PC-9 (cell line): ENCODE results near the gene SPAG17. TPM values are rescaled to one million over a fixed set of nuclear protein-coding genes. Genes with fewer than 3 reads are reported as not detected.

Experiments used
- BruUV-seq: library from RNA; stranded (reverse); fragments of 400-500 nt; replicated peaks from 2 replicates; lab custom pipeline; 2021; lab: Mats Ljungman, UMichigan
- CTCF ChIA-PET: fragments of 300-600 bp; sonication (Branson Sonifier 250); formaldehyde crosslinking; loops from one replicate; lab custom pipeline; 2022; ENCODE audit warnings: antibody characterized with exemption; lab: Charles Lee
- POLR2A ChIA-PET: fragments of 300-600 bp; sonication (Branson Sonifier 250); formaldehyde crosslinking; loops from one replicate; lab custom pipeline; 2022; ENCODE audit warnings: antibody characterized with exemption; ENCODE audit not compliant: unreplicated experiment; lab: Charles Lee
- DNase-seq, 2 experiments: peaks; one replicate each; pipeline versions ENCODE4 v3.0.0 to v3.0.0-alpha.2; 2015 to 2022; ENCODE audit warnings: mixed read lengths in 1 of 2
- H2AFZ ChIP-seq: fragments of 200-600 bp; sonication (generic); 2 replicates; pipeline ENCODE4 v1.8.1; 2017; ENCODE audit warnings: antibody characterized with exemption
- H3F3A ChIP-seq: fragments of 200-600 bp; sonication (generic); 2 replicates; pipeline ENCODE4 v1.8.1; 2017; ENCODE audit warnings: antibody characterized with exemption, mild to moderate bottlenecking, low read depth; ENCODE audit not compliant: insufficient read depth
- H3K27ac ChIP-seq: fragments of 200-600 bp; sonication (generic); 2 replicates; pipeline ENCODE4 v1.6.1; 2016; ENCODE audit warnings: mixed run types
- H3K27me3 ChIP-seq: fragments of 200-600 bp; sonication (generic); 2 replicates; pipeline ENCODE4 v1.6.1; 2016; ENCODE audit warnings: low read depth, mixed run types; ENCODE audit not compliant: insufficient read depth
- H3K36me3 ChIP-seq: fragments of 200-600 bp; sonication (generic); 2 replicates; pipeline ENCODE4 v1.6.1; 2016; ENCODE audit warnings: low read depth, mixed run types
- H3K4me1 ChIP-seq: fragments of 200-600 bp; sonication (generic); replicated peaks from 2 replicates; pipeline ENCODE4 v1.6.1; 2016; ENCODE audit warnings: mixed run types; ENCODE audit not compliant: insufficient read depth
- H3K4me2 ChIP-seq: fragments of 200-600 bp; sonication (generic); 2 replicates; pipeline ENCODE4 v1.6.1; 2017; ENCODE audit warnings: mixed run types
- H3K4me3 ChIP-seq: fragments of 200-600 bp; sonication (generic); 2 replicates; pipeline ENCODE4 v1.6.1; 2016; ENCODE audit warnings: mixed run types
- H3K79me2 ChIP-seq: fragments of 200-600 bp; sonication (generic); 2 replicates; pipeline ENCODE4 v1.6.1; 2017; ENCODE audit warnings: low read depth, mixed run types
- H3K9me2 ChIP-seq: fragments of 200-600 bp; sonication (generic); 2 replicates; pipeline ENCODE4 v1.8.1; 2017; ENCODE audit warnings: mild to moderate bottlenecking; ENCODE audit not compliant: insufficient read depth
- H3K9me3 ChIP-seq: fragments of 200-600 bp; sonication (generic); 2 replicates; pipeline ENCODE4 v1.8.1; 2016; ENCODE audit warnings: low read depth; ENCODE audit not compliant: insufficient read depth
- H4K20me1 ChIP-seq: fragments of 200-600 bp; sonication (generic); 2 replicates; pipeline ENCODE4 v1.8.1; 2017; ENCODE audit not compliant: insufficient read depth
- EZH2 ChIP-seq: fragments of 200-600 bp; sonication (generic); IDR thresholded peaks from 2 replicates; pipeline ENCODE4 v1.8.0; 2017; ENCODE audit warnings: antibody characterized with exemption, low read depth
- intact Hi-C: fragments of 100-400 bp; cut with micrococcal nuclease; formaldehyde crosslinking; loops from one replicate; pipeline ENCODE4 v1.10.0; 2022; ENCODE audit not compliant: unreplicated experiment
- total RNA-seq: library from RNA; stranded (reverse); gene quantifications from 2 replicates; pipeline ENCODE4 v1.2.3, GENCODE V29; 2021
- TF ChIP-seq, protein P1 (sequence below): fragments of 200-600 bp; sonication (generic); conservative IDR thresholded peaks from 2 replicates; pipeline ENCODE4 v1.6.1; 2017; ENCODE audit warnings: mixed run types, antibody characterized with exemption, mild to moderate bottlenecking, moderate library complexity

Gene SPAG17
- total RNA-seq, 1 experiment from 2014 or later, result not detected

DNA sequence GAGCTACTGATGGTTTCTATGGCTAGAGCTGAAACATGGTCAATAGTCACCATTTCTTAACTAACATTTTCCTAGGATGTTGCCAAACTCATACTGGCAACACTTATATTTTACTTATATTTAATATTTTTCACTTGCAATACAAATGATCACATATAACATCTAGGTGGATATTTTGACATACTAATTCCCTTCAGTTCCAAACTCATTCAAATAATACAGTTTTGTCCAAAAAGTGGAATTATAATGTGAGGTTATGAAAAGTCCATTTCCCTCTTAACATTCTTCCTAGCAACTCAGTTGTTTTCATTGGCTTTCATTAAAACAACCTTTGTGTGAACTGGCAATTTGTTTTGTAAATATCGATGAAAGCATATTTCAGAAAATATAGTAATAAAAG is 16.0 kb downstream of the SPAG17 start:
- Histone ChIP-seq H3K27me3 (no peaks in the 10 kb centered on the region), H2AFZ (no peak overlapping the region), H3F3A (no peaks in the 10 kb centered on the region), H3K4me3 (no peak overlapping the region), H3K4me2 (no peak overlapping the region), H3K79me2 (no peaks in the 10 kb centered on the region), H3K4me1 (no peaks in the 10 kb centered on the region), H3K36me3 (no peaks in the 10 kb centered on the region), H3K9me3 (no peaks in the 10 kb centered on the region), H3K27ac (no peak overlapping the region), H4K20me1 (no peaks in the 10 kb centered on the region), H3K9me2 (no peaks in the 10 kb centered on the region)
- no TSS peak for BruUV-seq
- DNase-seq, result no peak
- POLR2A ChIA-PET, result no interaction called here
- intact Hi-C loops, result no loop called here
- TF ChIP-seq EZH2, result no peak
- TF ChIP-seq, protein P1, sequence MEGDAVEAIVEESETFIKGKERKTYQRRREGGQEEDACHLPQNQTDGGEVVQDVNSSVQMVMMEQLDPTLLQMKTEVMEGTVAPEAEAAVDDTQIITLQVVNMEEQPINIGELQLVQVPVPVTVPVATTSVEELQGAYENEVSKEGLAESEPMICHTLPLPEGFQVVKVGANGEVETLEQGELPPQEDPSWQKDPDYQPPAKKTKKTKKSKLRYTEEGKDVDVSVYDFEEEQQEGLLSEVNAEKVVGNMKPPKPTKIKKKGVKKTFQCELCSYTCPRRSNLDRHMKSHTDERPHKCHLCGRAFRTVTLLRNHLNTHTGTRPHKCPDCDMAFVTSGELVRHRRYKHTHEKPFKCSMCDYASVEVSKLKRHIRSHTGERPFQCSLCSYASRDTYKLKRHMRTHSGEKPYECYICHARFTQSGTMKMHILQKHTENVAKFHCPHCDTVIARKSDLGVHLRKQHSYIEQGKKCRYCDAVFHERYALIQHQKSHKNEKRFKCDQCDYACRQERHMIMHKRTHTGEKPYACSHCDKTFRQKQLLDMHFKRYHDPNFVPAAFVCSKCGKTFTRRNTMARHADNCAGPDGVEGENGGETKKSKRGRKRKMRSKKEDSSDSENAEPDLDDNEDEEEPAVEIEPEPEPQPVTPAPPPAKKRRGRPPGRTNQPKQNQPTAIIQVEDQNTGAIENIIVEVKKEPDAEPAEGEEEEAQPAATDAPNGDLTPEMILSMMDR, result no peak
- CTCF ChIA-PET, result no interaction called here

DNA sequence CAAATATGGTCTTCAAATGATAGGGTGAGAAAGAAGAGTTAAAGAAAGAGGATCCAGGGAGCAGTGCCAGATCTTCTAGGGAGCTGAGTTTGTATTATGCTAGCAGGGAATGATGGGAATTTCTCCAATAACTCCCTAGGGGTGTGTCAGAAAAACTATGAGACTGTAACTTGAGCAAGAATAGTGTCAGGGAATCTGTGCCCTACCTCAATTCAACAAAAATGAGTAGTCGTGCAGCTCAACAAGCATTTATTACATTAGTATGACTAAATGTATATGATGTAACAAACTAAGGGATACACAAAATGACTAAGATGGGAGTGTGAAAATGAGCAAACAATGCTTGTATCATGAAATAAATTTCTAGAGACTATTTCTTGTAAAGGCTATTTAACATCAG is 24.2 kb downstream of the SPAG17 start:
- CTCF ChIA-PET, result no interaction called here
- intact Hi-C loops, result no loop called here
- no peaks in the 10 kb centered on the region for H3K9me3 ChIP-seq

DNA sequence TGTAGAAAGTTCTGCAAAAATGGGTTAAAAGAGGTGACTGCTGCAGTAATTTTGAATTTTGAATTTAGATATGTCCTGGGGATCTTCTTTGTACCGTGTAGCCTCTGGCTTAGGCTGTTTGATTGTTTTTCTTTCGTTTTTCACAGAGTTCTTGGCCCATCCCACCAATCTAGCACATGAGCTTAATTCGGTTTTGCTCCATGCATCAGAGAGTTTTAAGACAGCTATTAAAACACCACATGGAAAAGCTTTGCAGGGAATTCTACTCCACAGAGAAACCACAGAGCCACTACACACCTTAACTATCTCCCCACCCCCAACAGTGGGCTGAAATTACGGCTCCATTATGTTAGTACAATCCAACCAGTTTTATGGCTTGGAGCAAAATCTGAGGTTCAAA is 25.5 kb downstream of the SPAG17 start:
- Histone ChIP-seq H3K36me3 (no peaks in the 10 kb centered on the region), H3K9me3 (no peaks in the 10 kb centered on the region), H3K4me1 (no peaks in the 10 kb centered on the region), H3K4me2 (no peak overlapping the region), H4K20me1 (no peaks in the 10 kb centered on the region), H3K9me2 (no peaks in the 10 kb centered on the region), H2AFZ (no peak overlapping the region), H3F3A (no peaks in the 10 kb centered on the region), H3K4me3 (no peak overlapping the region), H3K79me2 (no peaks in the 10 kb centered on the region), H3K27ac (no peak overlapping the region), H3K27me3 (no peaks in the 10 kb centered on the region)
- no peak for DNase-seq
- no TSS peak for BruUV-seq
- intact Hi-C loops, result loop anchor here (10.0 kb wide), 1 partner anchor 555 kb away; no protein-coding TSS in a partner anchor
- POLR2A ChIA-PET, result no interaction called here
- CTCF ChIA-PET, result no interaction called here
- no peak for TF ChIP-seq EZH2
- TF ChIP-seq, protein P1, result no peak

More for the DNA sequence above, 24.2 kb downstream of the SPAG17 start:
- no peaks in the 10 kb centered on the region for H3K36me3 ChIP-seq
- H3K4me3 ChIP-seq, result no peak overlapping the region
- no peak overlapping the region for H3K4me2 ChIP-seq
- no TSS peak for BruUV-seq
- H3K4me1 ChIP-seq, result no peaks in the 10 kb centered on the region
- POLR2A ChIA-PET, result no interaction called here
- H3K79me2 ChIP-seq, result no peaks in the 10 kb centered on the region
- no peak overlapping the region for H2AFZ ChIP-seq
- H3K27ac ChIP-seq, result no peak overlapping the region
- H3K9me2 ChIP-seq, result no peaks in the 10 kb centered on the region
- no peak for DNase-seq
- H3K27me3 ChIP-seq, result no peaks in the 10 kb centered on the region
- H3F3A ChIP-seq, result no peaks in the 10 kb centered on the region
- H4K20me1 ChIP-seq, result no peaks in the 10 kb centered on the region
- TF ChIP-seq, protein P1, result no peak
- TF ChIP-seq EZH2, result no peak
